GM12872 (cell line): ENCODE results near the gene GRIK5.

Experiments
- CTCF ChIP-seq: IDR thresholded peaks from 3 replicates; pipeline ENCODE4 v1.5.1; 2011; ENCODE audit warnings: low read depth, mild to moderate bottlenecking, low read length, moderate library complexity; ENCODE audit not compliant: insufficient read depth

Gene GRIK5

GRCh38 chr19:42113641-42114348, 43.8 kb upstream of the GRIK5 start:
- TF ChIP-seq CTCF: peak; percentile 51; the same call in 2 of the 3 replicates

- no peak for TF ChIP-seq CTCF
Observed at GRCh38 chr19:42111811-42112210, 41.8 kb upstream of the GRIK5 start.

DNA sequence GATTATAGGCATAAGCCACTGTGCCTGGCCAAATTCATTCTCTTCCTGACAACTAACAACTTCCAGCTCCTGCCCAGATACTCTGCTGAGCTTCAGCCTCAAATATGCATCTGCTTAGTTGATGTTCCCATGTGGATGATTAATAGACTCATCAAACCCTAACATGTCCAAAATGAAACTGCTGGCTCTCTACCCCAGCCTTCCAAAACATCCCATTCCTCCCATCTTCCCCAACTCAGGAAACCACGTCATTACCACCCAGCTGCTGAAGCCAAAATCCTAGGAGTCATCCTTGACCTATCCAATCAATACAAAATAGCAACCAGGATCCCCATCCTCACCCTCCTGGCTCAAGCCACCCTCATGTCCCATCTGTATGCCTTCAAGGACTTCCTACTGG, 41.4 kb upstream of the GRIK5 start:
- TF ChIP-seq CTCF: no peak

GRCh38 chr19:42110658-42111057, 40.7 kb upstream of the GRIK5 start:
- no peak for TF ChIP-seq CTCF

DNA sequence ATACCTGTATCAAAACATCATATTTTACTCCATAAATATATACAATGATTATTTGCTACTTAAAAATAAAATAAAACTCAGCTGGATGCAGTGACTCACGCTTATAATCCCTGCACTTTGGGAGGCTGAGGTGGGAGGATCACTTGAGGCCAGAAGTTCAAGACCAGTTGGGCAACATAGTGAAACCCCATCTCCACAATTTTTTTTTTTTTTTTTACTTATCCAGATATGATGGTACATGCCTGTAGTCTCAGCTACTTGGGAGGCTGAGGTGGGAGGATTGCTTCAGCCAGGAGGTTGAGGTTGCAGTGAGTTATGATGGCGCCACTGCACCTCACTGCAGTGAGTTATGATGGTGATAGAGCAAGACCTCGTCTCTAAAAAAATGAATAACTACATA, 39.9 kb upstream of the GRIK5 start:
- TF ChIP-seq CTCF: no peak

DNA sequence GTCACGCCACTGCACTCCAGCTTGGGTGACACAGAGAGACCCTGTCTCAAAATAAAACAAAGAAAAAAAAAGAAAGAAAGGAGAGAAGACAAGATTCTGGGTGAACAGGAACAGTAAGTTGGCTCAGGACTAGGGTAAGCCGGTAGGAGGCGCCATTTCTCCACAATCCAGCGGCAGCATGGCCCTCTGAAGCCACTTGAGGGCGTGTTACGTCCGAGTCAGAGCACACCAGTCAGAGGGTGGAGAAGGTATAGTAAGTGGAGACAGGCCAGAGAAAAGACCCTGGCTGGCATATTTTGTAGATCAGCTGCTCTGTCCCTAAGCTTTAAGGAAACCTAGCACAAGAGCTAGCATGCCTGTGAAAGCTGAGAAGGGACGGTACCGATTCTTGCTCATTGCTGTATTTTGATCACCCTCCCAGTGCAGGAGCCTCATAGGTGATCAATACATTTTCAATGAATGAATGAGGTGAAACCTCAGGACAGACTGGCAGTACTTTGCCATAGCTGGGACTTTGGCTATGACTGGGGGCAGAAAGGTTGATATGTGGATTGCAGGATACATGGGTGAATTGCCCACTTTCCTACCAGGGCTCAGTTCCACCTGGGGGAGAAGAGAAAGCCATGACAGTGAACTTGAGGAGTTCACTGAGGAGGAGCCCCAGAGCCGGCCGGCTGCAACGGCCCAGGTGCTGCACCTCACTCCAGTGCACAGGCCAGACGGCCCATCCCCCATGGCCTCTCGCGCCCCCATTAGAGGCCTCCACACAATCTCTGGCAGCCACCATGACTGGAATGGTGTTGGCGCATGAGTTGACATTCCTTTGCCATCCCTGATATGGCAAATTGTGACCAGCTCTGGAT, 38.8 kb upstream of the GRIK5 start:
- TF ChIP-seq CTCF: peak; percentile 100

DNA sequence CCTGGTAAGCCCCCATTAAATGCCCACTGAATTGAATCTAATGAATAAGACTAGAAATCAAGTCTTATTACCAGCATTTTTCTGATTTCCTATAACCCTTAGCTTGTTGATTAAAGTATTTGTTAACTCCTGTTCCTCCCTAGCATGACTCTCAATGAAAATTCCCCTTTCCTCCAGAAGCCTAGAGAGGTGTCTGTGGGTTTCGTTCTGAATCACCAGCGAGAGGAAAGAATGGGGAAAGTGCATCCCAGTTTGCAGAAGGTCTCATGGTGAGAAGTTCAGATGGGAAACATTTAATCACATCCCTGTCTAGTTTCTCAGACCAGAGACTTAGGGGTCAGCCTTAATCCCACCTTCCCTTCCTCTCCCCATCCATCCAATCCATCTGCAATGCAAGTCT, 35.4 kb upstream of the GRIK5 start:
- TF ChIP-seq CTCF: no peak
